Activated naive CD4-positive, alpha-beta T cell treated with anti-CD3 and anti-CD28 coated beads, Interleukin-2, amount 50 U/mL, for 16 hours (primary cell): ENCODE measurements around the gene TMBIM4.
"Not testable (repeated sequence)": the region's sequence is repeated elsewhere in the genome, so short reads cannot be mapped to it uniquely, and the experiment has no call there.

Source experiments
- DNase-seq: peaks from one replicate; pipeline ENCODE4 v3.0.0-alpha.2; 2020

The TMBIM4 gene

GRCh38 chr12:66169221-66170170, at the start of gene TMBIM4:
TMBIM4 (minus strand) TSS chr12:66169996; CDS start chr12:66169951, 45 bp downstream.
- peak; percentile 83 for DNase-seq

- DNase-seq: no peak
These were observed 47.6 kb upstream of the TMBIM4 start for GRCh38 chr12:66217342-66217917.

GRCh38 chr12:66213011-66213410, 43.2 kb upstream of the TMBIM4 start:
- not testable (repeated sequence) for DNase-seq

- not testable (repeated sequence) for DNase-seq
These were observed 41.8 kb upstream of the TMBIM4 start for GRCh38 chr12:66211573-66211972.

GRCh38 chr12:66210840-66211239, 41.0 kb upstream of the TMBIM4 start:
- no peak for DNase-seq

- DNase-seq: no peak
These were observed 36.3 kb upstream of the TMBIM4 start for GRCh38 chr12:66206141-66206540.

- DNase-seq: no peak
These were observed 34.0 kb upstream of the TMBIM4 start for GRCh38 chr12:66203820-66204219.

- DNase-seq: no peak
These were observed 30.2 kb upstream of the TMBIM4 start for GRCh38 chr12:66199831-66200509.

GRCh38 chr12:66199141-66199540, 29.3 kb upstream of the TMBIM4 start:
- DNase-seq: no peak

- DNase-seq: no peak
These were observed 27.7 kb upstream of the TMBIM4 start for GRCh38 chr12:66197495-66197921.

GRCh38 chr12:66196806-66197205, 27.0 kb upstream of the TMBIM4 start:
- DNase-seq: no peak

GRCh38 chr12:66195242-66195641, 25.4 kb upstream of the TMBIM4 start:
- no peak for DNase-seq

- no peak for DNase-seq
These were observed 24.3 kb upstream of the TMBIM4 start for GRCh38 chr12:66194122-66194521.

- DNase-seq: no peak
These were observed 21.8 kb upstream of the TMBIM4 start for GRCh38 chr12:66191547-66192126.

- no peak for DNase-seq
These were observed 20.9 kb upstream of the TMBIM4 start for GRCh38 chr12:66190519-66191370.

GRCh38 chr12:66189889-66190288, 20.1 kb upstream of the TMBIM4 start:
- no peak for DNase-seq

GRCh38 chr12:66189486-66189843, 19.7 kb upstream of the TMBIM4 start:
- no peak for DNase-seq

GRCh38 chr12:66188584-66189485, 19.0 kb upstream of the TMBIM4 start, which contains the start of gene IRAK3:
IRAK3 (plus strand) TSS chr12:66189214; CDS start chr12:66189300, 86 bp downstream.
- peak; percentile 32 for DNase-seq

GRCh38 chr12:66187821-66188220, 18.0 kb upstream of the TMBIM4 start:
- no peak for DNase-seq

GRCh38 chr12:66187036-66187435, 17.2 kb upstream of the TMBIM4 start:
- no peak for DNase-seq

- not testable (repeated sequence) for DNase-seq
These were observed 15.0 kb upstream of the TMBIM4 start for GRCh38 chr12:66184822-66185221.
